ENCODE data around the gene RNF43.

Gene RNF43

DNA sequence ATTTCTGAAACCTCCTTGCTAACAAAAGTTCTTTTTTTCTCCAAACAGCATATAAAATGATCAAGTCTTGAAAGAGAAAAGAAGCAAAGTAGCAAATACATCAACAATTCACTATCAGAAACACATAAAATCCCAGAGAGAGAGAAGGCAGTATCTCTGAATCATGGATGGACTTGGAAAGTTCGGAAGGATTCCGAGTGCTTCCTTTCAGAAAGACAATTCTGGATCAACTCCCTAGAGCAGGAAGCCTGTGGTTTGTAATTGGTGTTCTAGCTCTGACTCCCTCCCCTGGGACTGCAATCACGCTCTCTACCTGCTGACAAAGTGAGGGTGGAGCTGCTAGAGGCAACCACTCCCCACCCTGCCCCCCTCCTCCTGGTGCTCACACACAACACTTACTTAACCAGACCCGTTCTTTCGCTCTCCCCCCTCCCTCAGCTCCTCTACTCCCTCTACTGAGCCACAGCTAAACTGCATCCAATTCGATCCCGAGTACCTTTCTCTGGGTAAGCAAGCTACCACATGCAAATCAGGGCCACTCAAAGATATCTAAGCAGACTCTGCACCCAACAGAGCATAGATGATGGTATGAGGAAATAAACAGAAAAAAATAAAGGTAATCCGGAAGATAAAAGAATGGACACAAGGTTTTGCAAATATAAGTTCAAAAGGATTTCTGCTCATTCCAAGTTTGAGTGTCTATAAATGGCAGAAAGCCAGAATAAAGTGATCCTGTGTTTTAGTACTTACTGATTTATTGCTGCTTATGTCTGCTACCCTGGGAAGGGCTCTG, at the start of gene RNF43:
Gene RNF43 (minus strand): TSS at position 235 of the 793 bp plus-strand sequence. CDS start 1,957 bp downstream, outside the sequence.
- in situ Hi-C loops (cut with HindIII; ENCODE audit: low sequenced_read_pairs): no loop called here

- in situ Hi-C loops (cut with HindIII; ENCODE audit: low sequenced_read_pairs): no loop called here
Measured at GRCh38 chr17:58455491-58455890, 38.2 kb upstream of the RNF43 start.

DNA sequence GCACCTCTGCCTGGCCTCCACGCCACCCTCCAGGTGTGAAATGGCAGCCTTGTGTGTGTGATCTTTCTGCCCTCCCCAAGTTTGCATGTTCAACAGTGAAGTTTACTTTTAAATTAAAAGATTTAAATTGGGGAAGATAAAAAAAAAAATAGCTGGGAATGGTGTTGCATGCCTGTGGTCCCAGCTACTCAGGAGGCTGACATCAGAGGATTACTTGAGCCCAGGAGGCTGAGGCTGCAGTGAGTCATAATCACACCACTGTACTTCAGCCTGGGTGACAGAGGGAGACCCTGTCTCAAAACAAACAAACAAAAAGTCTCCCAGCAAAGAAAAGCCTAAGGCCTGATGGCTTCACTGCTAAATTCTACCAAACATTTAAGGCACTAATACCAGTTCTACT, 35.4 kb upstream of the RNF43 start:
- in situ Hi-C loops (cut with HindIII; ENCODE audit: low sequenced_read_pairs): no loop called here

GRCh38 chr17:58447039-58447975, 30.0 kb upstream of the RNF43 start:
- in situ Hi-C loops (cut with HindIII; ENCODE audit: low sequenced_read_pairs): no loop called here

- in situ Hi-C loops (cut with HindIII; ENCODE audit: low sequenced_read_pairs): no loop called here
Measured at GRCh38 chr17:58446086-58446485, 28.8 kb upstream of the RNF43 start.

DNA sequence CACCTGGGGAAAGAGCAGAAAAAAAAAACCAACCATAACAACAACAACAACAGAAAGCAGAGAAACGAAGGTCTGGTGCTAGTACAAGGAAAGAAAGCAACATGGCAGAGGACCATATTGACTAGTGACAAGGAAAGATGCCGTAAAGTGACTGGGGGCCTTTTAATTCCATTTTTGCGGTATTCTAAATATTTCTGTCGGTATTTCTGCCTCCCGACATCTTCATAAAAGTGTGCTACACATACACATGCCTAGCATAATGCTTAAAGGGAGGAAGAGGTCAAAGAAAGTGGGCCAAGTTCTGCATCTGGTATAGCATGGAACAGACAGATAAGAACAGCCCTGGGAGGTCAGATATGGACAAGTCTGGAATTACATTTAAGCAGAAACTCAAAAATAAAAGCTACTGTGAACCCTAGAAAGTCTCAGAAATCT, 19.5 kb upstream of the RNF43 start:
- in situ Hi-C loops (cut with HindIII; ENCODE audit: low sequenced_read_pairs): no loop called here

GRCh38 chr17:58436245-58436644, 18.9 kb upstream of the RNF43 start:
- in situ Hi-C loops (cut with HindIII; ENCODE audit: low sequenced_read_pairs): no loop called here

- in situ Hi-C loops (cut with HindIII; ENCODE audit: low sequenced_read_pairs): no loop called here
Measured at GRCh38 chr17:58432806-58433573, 15.7 kb upstream of the RNF43 start.

- in situ Hi-C loops (cut with HindIII; ENCODE audit: low sequenced_read_pairs): no loop called here
Measured at GRCh38 chr17:58427807-58428206, 10.5 kb upstream of the RNF43 start.

DNA sequence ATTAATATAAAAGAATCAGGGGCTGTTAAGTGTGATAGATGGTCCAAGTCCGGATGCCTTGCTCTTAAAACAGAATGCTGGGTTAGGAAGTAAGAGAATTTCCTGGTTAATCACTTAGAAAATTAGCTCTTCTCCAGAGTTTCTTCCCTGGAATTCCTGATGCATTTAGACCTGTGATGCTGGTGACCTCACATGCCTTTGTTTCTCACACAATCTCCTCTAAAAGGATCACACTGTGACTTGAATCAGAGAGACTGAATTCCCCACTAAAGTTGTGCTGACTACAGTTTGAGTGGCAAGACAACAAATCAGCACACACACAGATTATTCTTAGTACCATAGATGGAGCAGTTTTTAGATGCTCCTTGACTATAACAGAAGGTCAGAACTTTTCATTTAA, 4.4 kb upstream of the RNF43 start:
- in situ Hi-C loops (cut with HindIII; ENCODE audit: low sequenced_read_pairs): no loop called here

DNA sequence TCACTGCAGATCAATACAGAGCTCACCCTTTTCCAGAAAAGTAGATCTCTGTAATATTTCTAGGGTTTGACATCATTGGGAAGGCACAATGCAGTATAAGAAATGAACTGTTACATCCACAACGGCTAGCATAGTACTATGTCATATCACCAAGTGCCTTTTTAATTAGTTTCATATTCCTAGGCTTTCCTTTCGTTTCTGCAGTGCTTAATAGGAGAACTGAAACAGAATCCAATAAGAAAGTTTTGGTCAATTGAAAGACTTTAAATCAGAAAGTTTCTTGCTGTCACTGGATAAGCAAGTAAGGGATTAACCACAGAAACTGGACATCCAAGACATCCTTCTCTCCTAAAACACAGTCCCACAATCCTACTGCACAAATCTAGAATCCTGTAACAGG, 3.5 kb upstream of the RNF43 start:
- in situ Hi-C loops (cut with HindIII; ENCODE audit: low sequenced_read_pairs): no loop called here

- in situ Hi-C loops (cut with HindIII; ENCODE audit: low sequenced_read_pairs): no loop called here
Measured at GRCh38 chr17:58416937-58417299, 416 bp downstream of the RNF43 start.

DNA sequence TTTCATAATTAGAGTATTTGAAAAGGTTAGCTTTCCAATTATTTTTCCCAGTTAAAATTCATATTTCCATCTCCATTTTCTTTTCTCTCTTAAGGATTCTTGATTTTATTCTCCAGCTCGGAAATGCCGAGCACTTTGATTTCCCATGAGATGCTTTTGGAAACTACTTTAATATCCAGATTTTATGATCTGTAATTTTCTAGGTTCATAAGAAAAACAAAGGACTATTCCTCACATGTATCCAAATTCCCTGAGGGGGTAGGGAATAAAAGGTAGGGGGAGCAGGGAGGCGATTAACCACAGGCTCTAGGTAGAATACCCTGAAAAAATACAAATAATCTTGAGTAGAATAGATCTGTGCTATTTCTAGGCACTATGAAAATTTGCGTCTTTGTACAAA, 938 bp downstream of the RNF43 start:
- in situ Hi-C loops (cut with HindIII; ENCODE audit: low sequenced_read_pairs): no loop called here

DNA sequence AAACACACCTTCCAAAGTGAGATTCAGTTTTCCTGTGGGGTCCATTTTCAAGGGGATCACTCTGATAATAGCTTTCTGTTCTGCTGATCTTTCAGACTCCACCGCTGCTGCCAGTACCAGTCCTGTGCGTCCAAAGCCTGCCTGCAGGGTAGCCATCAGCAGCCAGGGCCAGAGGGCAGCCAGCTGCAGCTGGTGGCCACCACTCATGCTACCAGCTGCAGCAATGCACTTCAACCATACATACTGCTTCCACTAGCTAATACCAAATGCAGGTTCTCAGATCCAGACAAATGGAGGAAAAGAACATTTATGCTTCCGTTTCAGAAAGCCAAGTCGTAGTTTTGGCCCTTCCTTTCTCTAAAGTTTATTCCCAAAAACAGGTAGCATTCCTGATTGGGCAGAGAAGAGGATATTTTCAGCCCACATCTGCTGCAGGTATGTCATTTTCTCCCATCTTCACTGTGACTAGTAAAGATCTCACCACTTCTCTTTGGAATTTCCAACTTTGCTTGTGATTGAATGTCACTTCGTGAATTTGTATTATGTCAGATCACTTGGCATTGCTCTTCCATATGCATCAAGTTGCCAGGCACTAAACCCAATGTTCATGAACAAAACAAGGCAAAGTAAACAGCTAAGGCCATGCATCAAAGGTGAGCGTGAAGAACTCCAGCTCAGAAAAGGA, 1.8 kb downstream of the RNF43 start:
- in situ Hi-C loops (cut with HindIII; ENCODE audit: low sequenced_read_pairs): no loop called here

DNA sequence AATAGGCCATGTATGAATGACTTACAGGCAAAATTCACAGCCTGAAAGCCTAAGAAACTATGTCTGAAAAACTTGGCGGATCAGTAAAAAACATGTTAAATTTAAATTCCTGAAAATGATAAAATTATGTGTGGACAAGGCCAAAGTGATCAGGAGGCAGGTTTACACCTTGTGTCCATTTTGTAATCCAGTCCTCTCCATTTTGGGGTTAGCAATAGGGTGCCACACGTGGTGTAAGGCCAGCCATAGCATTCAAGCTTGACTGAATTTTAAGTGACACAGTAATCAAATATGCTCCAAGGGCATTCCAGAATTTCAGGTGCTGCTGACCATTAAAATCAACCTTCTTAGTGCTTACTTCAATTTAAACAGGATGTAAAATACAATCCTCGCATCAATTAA, 2.7 kb downstream of the RNF43 start:
- in situ Hi-C loops (cut with HindIII; ENCODE audit: low sequenced_read_pairs): no loop called here

DNA sequence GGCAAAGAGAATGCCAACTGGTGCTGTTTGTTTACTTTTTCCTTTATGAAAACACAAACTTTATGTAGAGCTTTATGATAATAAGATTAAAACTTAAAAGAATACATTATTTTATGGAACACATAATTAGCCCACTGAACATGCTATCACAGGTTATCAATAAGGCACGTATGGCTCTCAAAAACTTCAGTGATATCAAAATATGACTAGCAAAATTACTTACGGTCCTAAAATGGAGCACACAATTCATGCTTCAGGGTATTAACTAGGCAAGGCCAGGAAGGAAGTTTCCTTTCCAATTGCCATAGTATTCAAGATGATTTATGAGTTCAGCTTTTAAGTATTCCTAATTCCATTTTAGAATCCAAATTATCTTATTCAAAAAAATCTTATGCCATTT, 3.6 kb downstream of the RNF43 start:
- in situ Hi-C loops (cut with HindIII; ENCODE audit: low sequenced_read_pairs): no loop called here

- in situ Hi-C loops (cut with HindIII; ENCODE audit: low sequenced_read_pairs): no loop called here
Measured at GRCh38 chr17:58412961-58413586, 4.3 kb downstream of the RNF43 start.

GRCh38 chr17:58412064-58412703, 5.2 kb downstream of the RNF43 start:
- in situ Hi-C loops (cut with HindIII; ENCODE audit: low sequenced_read_pairs): no loop called here

DNA sequence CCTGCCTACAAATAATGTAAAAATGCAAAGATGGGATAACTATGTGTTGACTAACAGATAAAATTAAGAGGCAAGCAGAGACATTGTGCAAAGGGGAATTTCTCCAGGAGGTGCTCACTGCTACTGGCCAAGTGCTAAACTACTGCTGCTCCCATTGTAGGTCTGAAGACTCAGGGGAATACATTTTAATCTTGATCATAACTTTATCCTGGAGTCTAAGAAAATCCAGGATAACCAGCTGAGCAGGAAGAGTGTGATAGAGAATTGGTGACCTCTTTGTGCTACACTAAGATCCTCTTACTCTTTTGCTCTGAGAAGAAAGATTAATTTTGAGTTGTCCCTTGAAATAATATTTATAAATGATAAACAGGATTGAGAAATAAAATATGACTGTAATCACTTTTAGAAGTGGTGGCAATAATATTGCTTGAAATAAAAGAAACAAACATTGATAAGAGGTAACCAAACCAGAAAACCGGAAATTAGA, 5.9 kb downstream of the RNF43 start:
- in situ Hi-C loops (cut with HindIII; ENCODE audit: low sequenced_read_pairs): no loop called here
